ENCODE measurements around the gene GPR153.

DNA sequence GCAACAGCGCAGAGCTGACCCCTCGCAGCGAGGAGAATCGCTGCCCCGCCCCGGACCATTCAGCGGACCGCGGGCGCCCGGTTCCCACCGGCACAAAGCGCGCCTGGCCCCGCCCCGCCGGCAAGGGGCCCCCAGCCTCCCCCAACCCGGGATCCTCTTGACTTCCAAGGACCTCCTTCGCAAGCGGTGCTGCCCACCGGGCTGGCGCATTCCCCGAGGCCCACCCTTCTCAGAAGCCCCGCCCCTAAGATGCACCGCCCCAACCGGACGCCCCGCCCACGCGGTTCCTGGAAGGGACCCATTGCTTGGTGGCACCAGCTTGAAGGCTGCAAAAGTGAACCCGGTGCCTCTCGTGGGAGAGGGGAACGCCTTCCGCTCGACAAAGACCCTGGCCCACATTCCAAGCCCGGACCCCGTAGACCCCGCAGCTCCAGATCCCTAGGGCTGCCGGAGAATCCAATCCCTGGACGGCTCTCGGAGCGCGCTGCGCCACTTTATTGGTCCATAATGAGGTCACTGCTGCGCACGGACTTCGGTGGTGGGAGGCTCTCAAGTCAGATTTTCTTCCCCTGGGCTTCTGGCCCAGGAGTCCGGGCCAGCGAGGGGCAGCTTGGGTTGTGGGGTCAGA, 14.9 kb downstream of the GPR153 start:
- TF ChIP-seq, protein P1, sequence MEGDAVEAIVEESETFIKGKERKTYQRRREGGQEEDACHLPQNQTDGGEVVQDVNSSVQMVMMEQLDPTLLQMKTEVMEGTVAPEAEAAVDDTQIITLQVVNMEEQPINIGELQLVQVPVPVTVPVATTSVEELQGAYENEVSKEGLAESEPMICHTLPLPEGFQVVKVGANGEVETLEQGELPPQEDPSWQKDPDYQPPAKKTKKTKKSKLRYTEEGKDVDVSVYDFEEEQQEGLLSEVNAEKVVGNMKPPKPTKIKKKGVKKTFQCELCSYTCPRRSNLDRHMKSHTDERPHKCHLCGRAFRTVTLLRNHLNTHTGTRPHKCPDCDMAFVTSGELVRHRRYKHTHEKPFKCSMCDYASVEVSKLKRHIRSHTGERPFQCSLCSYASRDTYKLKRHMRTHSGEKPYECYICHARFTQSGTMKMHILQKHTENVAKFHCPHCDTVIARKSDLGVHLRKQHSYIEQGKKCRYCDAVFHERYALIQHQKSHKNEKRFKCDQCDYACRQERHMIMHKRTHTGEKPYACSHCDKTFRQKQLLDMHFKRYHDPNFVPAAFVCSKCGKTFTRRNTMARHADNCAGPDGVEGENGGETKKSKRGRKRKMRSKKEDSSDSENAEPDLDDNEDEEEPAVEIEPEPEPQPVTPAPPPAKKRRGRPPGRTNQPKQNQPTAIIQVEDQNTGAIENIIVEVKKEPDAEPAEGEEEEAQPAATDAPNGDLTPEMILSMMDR (IDR thresholded peaks at IDR 0.05; ENCODE audit: low read depth, low read length, missing input control), result no peak
- TF ChIP-seq GABPA (IDR thresholded peaks at IDR 0.05 in 1 of 2, conservative IDR thresholded peaks at IDR 0.05 in 1 of 2), result no peak
- TF ChIP-seq, protein P2, sequence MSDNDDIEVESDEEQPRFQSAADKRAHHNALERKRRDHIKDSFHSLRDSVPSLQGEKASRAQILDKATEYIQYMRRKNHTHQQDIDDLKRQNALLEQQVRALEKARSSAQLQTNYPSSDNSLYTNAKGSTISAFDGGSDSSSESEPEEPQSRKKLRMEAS (IDR thresholded peaks at IDR 0.05), result no peak
- TF ChIP-seq HNF4G (IDR thresholded peaks at IDR 0.05), result no peak
- TF ChIP-seq, protein P3, sequence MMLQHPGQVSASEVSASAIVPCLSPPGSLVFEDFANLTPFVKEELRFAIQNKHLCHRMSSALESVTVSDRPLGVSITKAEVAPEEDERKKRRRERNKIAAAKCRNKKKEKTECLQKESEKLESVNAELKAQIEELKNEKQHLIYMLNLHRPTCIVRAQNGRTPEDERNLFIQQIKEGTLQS (IDR thresholded peaks at IDR 0.05), result no peak
- TF ChIP-seq TAF1 (conservative IDR thresholded peaks at IDR 0.05), result no peak
- no peak for TF ChIP-seq NR2F2 (IDR thresholded peaks at IDR 0.05)
- TF ChIP-seq, protein P4, sequence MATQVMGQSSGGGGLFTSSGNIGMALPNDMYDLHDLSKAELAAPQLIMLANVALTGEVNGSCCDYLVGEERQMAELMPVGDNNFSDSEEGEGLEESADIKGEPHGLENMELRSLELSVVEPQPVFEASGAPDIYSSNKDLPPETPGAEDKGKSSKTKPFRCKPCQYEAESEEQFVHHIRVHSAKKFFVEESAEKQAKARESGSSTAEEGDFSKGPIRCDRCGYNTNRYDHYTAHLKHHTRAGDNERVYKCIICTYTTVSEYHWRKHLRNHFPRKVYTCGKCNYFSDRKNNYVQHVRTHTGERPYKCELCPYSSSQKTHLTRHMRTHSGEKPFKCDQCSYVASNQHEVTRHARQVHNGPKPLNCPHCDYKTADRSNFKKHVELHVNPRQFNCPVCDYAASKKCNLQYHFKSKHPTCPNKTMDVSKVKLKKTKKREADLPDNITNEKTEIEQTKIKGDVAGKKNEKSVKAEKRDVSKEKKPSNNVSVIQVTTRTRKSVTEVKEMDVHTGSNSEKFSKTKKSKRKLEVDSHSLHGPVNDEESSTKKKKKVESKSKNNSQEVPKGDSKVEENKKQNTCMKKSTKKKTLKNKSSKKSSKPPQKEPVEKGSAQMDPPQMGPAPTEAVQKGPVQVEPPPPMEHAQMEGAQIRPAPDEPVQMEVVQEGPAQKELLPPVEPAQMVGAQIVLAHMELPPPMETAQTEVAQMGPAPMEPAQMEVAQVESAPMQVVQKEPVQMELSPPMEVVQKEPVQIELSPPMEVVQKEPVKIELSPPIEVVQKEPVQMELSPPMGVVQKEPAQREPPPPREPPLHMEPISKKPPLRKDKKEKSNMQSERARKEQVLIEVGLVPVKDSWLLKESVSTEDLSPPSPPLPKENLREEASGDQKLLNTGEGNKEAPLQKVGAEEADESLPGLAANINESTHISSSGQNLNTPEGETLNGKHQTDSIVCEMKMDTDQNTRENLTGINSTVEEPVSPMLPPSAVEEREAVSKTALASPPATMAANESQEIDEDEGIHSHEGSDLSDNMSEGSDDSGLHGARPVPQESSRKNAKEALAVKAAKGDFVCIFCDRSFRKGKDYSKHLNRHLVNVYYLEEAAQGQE (IDR thresholded peaks at IDR 0.05), result no peak
- TF ChIP-seq SP1 (IDR thresholded peaks at IDR 0.05), result no peak
- TF ChIP-seq YY1 (IDR thresholded peaks at IDR 0.05), result no peak
- TF ChIP-seq RAD21 (IDR thresholded peaks at IDR 0.05), result no peak
- TF ChIP-seq, protein P5, sequence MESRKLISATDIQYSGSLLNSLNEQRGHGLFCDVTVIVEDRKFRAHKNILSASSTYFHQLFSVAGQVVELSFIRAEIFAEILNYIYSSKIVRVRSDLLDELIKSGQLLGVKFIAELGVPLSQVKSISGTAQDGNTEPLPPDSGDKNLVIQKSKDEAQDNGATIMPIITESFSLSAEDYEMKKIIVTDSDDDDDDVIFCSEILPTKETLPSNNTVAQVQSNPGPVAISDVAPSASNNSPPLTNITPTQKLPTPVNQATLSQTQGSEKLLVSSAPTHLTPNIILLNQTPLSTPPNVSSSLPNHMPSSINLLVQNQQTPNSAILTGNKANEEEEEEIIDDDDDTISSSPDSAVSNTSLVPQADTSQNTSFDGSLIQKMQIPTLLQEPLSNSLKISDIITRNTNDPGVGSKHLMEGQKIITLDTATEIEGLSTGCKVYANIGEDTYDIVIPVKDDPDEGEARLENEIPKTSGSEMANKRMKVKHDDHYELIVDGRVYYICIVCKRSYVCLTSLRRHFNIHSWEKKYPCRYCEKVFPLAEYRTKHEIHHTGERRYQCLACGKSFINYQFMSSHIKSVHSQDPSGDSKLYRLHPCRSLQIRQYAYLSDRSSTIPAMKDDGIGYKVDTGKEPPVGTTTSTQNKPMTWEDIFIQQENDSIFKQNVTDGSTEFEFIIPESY (IDR thresholded peaks at IDR 0.05), result no peak
- no peak for TF ChIP-seq EGR1 (IDR thresholded peaks at IDR 0.05; ENCODE audit: low read depth in 2 of 2)
- no peak for TF ChIP-seq HNF4A (conservative IDR thresholded peaks at IDR 0.05)

Data from liver (tissue), 3 donors.